Femur (tissue), 1 donor: ENCODE measurements around the gene TMEM273.

Source experiments
- DNase-seq: peaks from one replicate; pipeline ENCODE4 v3.0.0-alpha.2; 2017

The TMEM273 gene

GRCh38 chr10:49139028-49139845 lies 49.0 kb downstream of the TMEM273 start:
- peak; percentile 67 for DNase-seq

GRCh38 chr10:49138361-49138891 lies 49.8 kb downstream of the TMEM273 start:
- DNase-seq, result peak; percentile 85

GRCh38 chr10:49136525-49136924 lies 51.7 kb downstream of the TMEM273 start:
- no peak for DNase-seq

- DNase-seq, result no peak
These were observed 52.4 kb downstream of the TMEM273 start for GRCh38 chr10:49135575-49136313.

- DNase-seq, result no peak
These were observed 53.9 kb downstream of the TMEM273 start for GRCh38 chr10:49134327-49134726.

GRCh38 chr10:49133706-49134248 lies 54.4 kb downstream of the TMEM273 start, which contains the start of gene FAM170B:
FAM170B (minus strand) TSS chr10:49134021; CDS start chr10:49133918, 103 bp downstream.
- no peak for DNase-seq

- no peak for DNase-seq
These were observed 55.8 kb downstream of the TMEM273 start for GRCh38 chr10:49132362-49132737.

- peak; percentile 59 for DNase-seq
These were observed 56.5 kb downstream of the TMEM273 start for GRCh38 chr10:49131507-49132361.

- no peak for DNase-seq
These were observed 58.8 kb downstream of the TMEM273 start for GRCh38 chr10:49129376-49129775.

- no peak for DNase-seq
These were observed 59.3 kb downstream of the TMEM273 start for GRCh38 chr10:49128854-49129253.

- DNase-seq, result no peak
These were observed 63.9 kb downstream of the TMEM273 start for GRCh38 chr10:49123981-49124950.

- no peak for DNase-seq
These were observed 67.3 kb downstream of the TMEM273 start for GRCh38 chr10:49120911-49121310.

GRCh38 chr10:49119746-49120145 lies 68.4 kb downstream of the TMEM273 start:
- no peak for DNase-seq

GRCh38 chr10:49118430-49119074 lies 69.6 kb downstream of the TMEM273 start:
- no peak for DNase-seq

- no peak for DNase-seq
These were observed 70.7 kb downstream of the TMEM273 start for GRCh38 chr10:49117376-49118070.

GRCh38 chr10:49116509-49117375 lies 71.4 kb downstream of the TMEM273 start:
- DNase-seq, result no peak

- DNase-seq, result no peak
These were observed 72.2 kb downstream of the TMEM273 start for GRCh38 chr10:49115796-49116508.
